IMR-90 (cell line): ENCODE measurements around the gene ARMH1. TPM values are rescaled to one million over a fixed set of nuclear protein-coding genes. Genes with fewer than 3 reads are reported as not detected.

Experiments
- ATAC-seq: fragments of 200-7000 bp; cut with Tn5 transposase; 2 replicates; pipeline ENCODE4 v1.9.1; 2020; ENCODE audit warnings: low read depth, mild to moderate bottlenecking, moderate library complexity
- BruUV-seq: library from RNA; stranded (reverse); fragments of 400-500 nt; replicated peaks from 2 replicates; lab custom pipeline; 2021; lab: Mats Ljungman, UMichigan
- CTCF ChIA-PET: fragments of 300-600 bp; formaldehyde crosslinking; extraction: SDS; loops from one replicate; lab custom pipeline; 2021; ENCODE audit warnings: antibody characterized with exemption; lab: Yijun Ruan, JAX
- POLR2A ChIA-PET: fragments of 300-600 bp; sonication (Branson Sonifier 250); formaldehyde crosslinking; loops from one replicate; lab custom pipeline; 2022; ENCODE audit warnings: antibody characterized with exemption; ENCODE audit not compliant: unreplicated experiment; lab: Charles Lee
- DNase-seq: peaks from one replicate; pipeline ENCODE4 v3.0.0; 2013
- H2AFZ ChIP-seq: replicated peaks from 2 replicates; pipeline ENCODE3; 2013; ENCODE audit warnings: low read length, mild to moderate bottlenecking; ENCODE audit not compliant: poor library complexity
- H2AK5ac ChIP-seq: 2 replicates; pipeline ENCODE4 v1.6.1; 2013; ENCODE audit warnings: low read depth, low read length, inconsistent platforms
- H2AK9ac ChIP-seq: replicated peaks from 2 replicates; pipeline ENCODE3; 2013; ENCODE audit warnings: mild to moderate bottlenecking, low read depth, low read length, moderate library complexity; ENCODE audit not compliant: poor library complexity
- H2BK120ac ChIP-seq: 2 replicates; pipeline ENCODE4 v1.6.1; 2013; ENCODE audit warnings: low read depth, low read length, inconsistent platforms
- H2BK15ac ChIP-seq: 3 replicates; pipeline ENCODE4 v1.6.1; 2013; ENCODE audit warnings: low read depth, low read length, inconsistent platforms
- H2BK20ac ChIP-seq: 2 replicates; pipeline ENCODE4 v1.6.1; 2013; ENCODE audit warnings: low read depth, mild to moderate bottlenecking, inconsistent platforms, low read length, moderate library complexity
- H2BK5ac ChIP-seq: 2 replicates; pipeline ENCODE4 v1.6.1; 2013; ENCODE audit warnings: mild to moderate bottlenecking, low read depth, low read length, inconsistent platforms; ENCODE audit not compliant: poor library complexity, severe bottlenecking
- H3K14ac ChIP-seq: replicated peaks from 2 replicates; pipeline ENCODE4 v1.6.1; 2013; ENCODE audit warnings: low read depth, low read length, inconsistent platforms
- H3K18ac ChIP-seq: 2 replicates; pipeline ENCODE4 v1.6.1; 2013; ENCODE audit warnings: low read depth, low read length, control low read depth
- H3K23ac ChIP-seq: 2 replicates; pipeline ENCODE4 v1.6.1; 2013; ENCODE audit warnings: low read depth, low read length, inconsistent platforms
- H3K27ac ChIP-seq: 2 replicates; pipeline ENCODE4 v1.5.1; 2013; ENCODE audit warnings: mild to moderate bottlenecking, control low read depth, low read length; ENCODE audit not compliant: insufficient read depth
- H3K27me3 ChIP-seq: 2 replicates; pipeline ENCODE4 v1.6.1; 2013; ENCODE audit warnings: low read length; ENCODE audit not compliant: control insufficient read depth, insufficient read depth
- H3K36me3 ChIP-seq: 2 replicates; pipeline ENCODE4 v1.6.1; 2013; ENCODE audit warnings: low read length, mixed read lengths; ENCODE audit not compliant: control insufficient read depth, insufficient read depth
- H3K4ac ChIP-seq: 2 replicates; pipeline ENCODE4 v1.6.1; 2013; ENCODE audit warnings: low read depth, low read length, inconsistent platforms
- H3K4me1 ChIP-seq: 2 replicates; pipeline ENCODE4 v1.6.1; 2013; ENCODE audit warnings: low read length, mixed read lengths; ENCODE audit not compliant: control insufficient read depth, insufficient read depth
- H3K4me2 ChIP-seq: 2 replicates; pipeline ENCODE4 v1.6.1; 2013; ENCODE audit warnings: low read depth, mild to moderate bottlenecking, control low read depth, low read length, moderate library complexity
- H3K4me3 ChIP-seq: 2 replicates; pipeline ENCODE4 v1.5.1; 2013; ENCODE audit warnings: low read depth, mild to moderate bottlenecking, control low read depth, low read length, moderate library complexity; ENCODE audit not compliant: insufficient read depth
- H3K56ac ChIP-seq: 2 replicates; pipeline ENCODE4 v1.6.1; 2013; ENCODE audit warnings: low read length, inconsistent platforms; ENCODE audit not compliant: insufficient read depth; ENCODE audit errors: extremely low read depth
- H3K79me1 ChIP-seq, 2 experiments: 2 replicates each; pipeline ENCODE4 v1.6.1; 2013; ENCODE audit warnings: low read length in 2 of 2, inconsistent platforms in 1 of 2, low read depth in 1 of 2
- H3K9ac ChIP-seq: 2 replicates; pipeline ENCODE4 v1.6.1; 2013; ENCODE audit warnings: low read depth, low read length, control low read depth
- H3K9me1 ChIP-seq: 2 replicates; pipeline ENCODE4 v1.6.1; 2013; ENCODE audit warnings: low read length, inconsistent platforms; ENCODE audit not compliant: insufficient read depth
- H3K9me3 ChIP-seq: 2 replicates; pipeline ENCODE4 v1.6.1; 2013; ENCODE audit warnings: low read length; ENCODE audit not compliant: control insufficient read depth, insufficient read depth
- H4K20me1 ChIP-seq: 2 replicates; pipeline ENCODE4 v1.6.1; 2013; ENCODE audit warnings: low read length, inconsistent platforms; ENCODE audit not compliant: insufficient read depth
- H4K5ac ChIP-seq: 2 replicates; pipeline ENCODE4 v1.6.1; 2013; ENCODE audit warnings: mild to moderate bottlenecking, low read depth, low read length, control low read depth
- H4K8ac ChIP-seq, 2 experiments: 2 replicates each; pipeline ENCODE4 v1.6.1; 2013; ENCODE audit warnings: low read depth in 2 of 2, low read length in 2 of 2, control low read depth in 1 of 2, inconsistent platforms in 1 of 2
- H4K91ac ChIP-seq: 2 replicates; pipeline ENCODE4 v1.6.1; 2013; ENCODE audit warnings: low read depth, low read length, inconsistent platforms; ENCODE audit not compliant: insufficient read depth
- BHLHE40 ChIP-seq: fragments of 150-350 bp; IDR thresholded peaks from 2 replicates; pipeline ENCODE4 v1.6.1; 2016; ENCODE audit warnings: mild to moderate bottlenecking, low read depth, low read length
- CHD1 ChIP-seq: IDR thresholded peaks from 2 replicates; pipeline ENCODE4 v1.6.1; 2012; ENCODE audit warnings: low read depth, low read length, improper control_type of control experiment
- FOS ChIP-seq: fragments of 150-350 bp; IDR thresholded peaks from 2 replicates; pipeline ENCODE4 v1.6.1; 2016; ENCODE audit warnings: low read depth, low read length
- MAFK ChIP-seq: IDR thresholded peaks from 2 replicates; pipeline ENCODE4 v1.6.1; 2012; ENCODE audit warnings: low read depth, low read length, improper control_type of control experiment
- MAZ ChIP-seq: IDR thresholded peaks from 2 replicates; pipeline ENCODE4 v1.6.1; 2012; ENCODE audit warnings: low read depth, mild to moderate bottlenecking, low read length, improper control_type of control experiment, moderate library complexity, borderline replicate concordance
- MXI1 ChIP-seq: IDR thresholded peaks from 2 replicates; pipeline ENCODE4 v1.6.1; 2012; ENCODE audit warnings: low read depth, mild to moderate bottlenecking, low read length, moderate library complexity, borderline replicate concordance
- NFE2L2 ChIP-seq: fragments of 150-350 bp; IDR thresholded peaks from 2 replicates; pipeline ENCODE4 v1.6.1; 2016; ENCODE audit warnings: low read depth, mild to moderate bottlenecking, low read length
- POLR2A ChIP-seq: IDR thresholded peaks from 2 replicates; pipeline ENCODE4 v1.6.1; 2012; ENCODE audit warnings: mild to moderate bottlenecking, low read depth, low read length
- RAD21 ChIP-seq: IDR thresholded peaks from 2 replicates; pipeline ENCODE4 v1.6.1; 2012; ENCODE audit warnings: low read length, improper control_type of control experiment
- RCOR1 ChIP-seq: IDR thresholded peaks from 2 replicates; pipeline ENCODE4 v1.6.1; 2012; ENCODE audit warnings: mild to moderate bottlenecking, low read length, improper control_type of control experiment; ENCODE audit not compliant: insufficient replicate concordance
- WGBS, 2 experiments: methylation state at CpG; one replicate each; pipeline versions ENCODE4 v1.1.5 to v1.1.7; 2013; ENCODE audit warnings: missing lambda C conversion rate in 2 of 2; ENCODE audit not compliant: insufficient read length in 1 of 2; ENCODE audit errors: extremely low coverage in 2 of 2; 5-methylcytosine and 5-hydroxymethylcytosine counted together
- dilution Hi-C: fragments of 300-500 bp; cut with HindIII; formaldehyde crosslinking; loops from one replicate; pipeline ENCODE4 v1.14.3; 2018; ENCODE audit warnings: low sequenced_read_pairs; ENCODE audit not compliant: unreplicated experiment
- in situ Hi-C: fragments of 300-500 bp; cut with MboI; formaldehyde crosslinking; loops from 3 replicates; pipeline ENCODE4 v1.14.3; 2019; ENCODE audit warnings: low sequenced_read_pairs, inconsistent platforms, mixed read lengths
- intact Hi-C: fragments of 100-400 bp; cut with micrococcal nuclease; formaldehyde crosslinking; loops from 2 replicates; pipeline ENCODE4 v1.10.0; 2022
- polyA plus RNA-seq, 3 experiments: library from polyadenylated mRNA; depleted of rRNA; stranded (reverse); fragments of >200 nt; gene quantifications; 2 replicates each; pipeline ENCODE4 v1.2.3, GENCODE V29; 2012; ENCODE audit warnings: low replicate concordance in 1 of 3
- total RNA-seq: library from RNA; depleted of rRNA; stranded (reverse); fragments of >200 nt; gene quantifications from 2 replicates; pipeline ENCODE4 v1.2.3, GENCODE V29; 2012
- TF ChIP-seq, protein P1 (sequence below): conservative IDR thresholded peaks from 2 replicates; pipeline ENCODE4 v1.5.1; 2012; ENCODE audit warnings: mild to moderate bottlenecking, low read depth, low read length, improper control_type of control experiment
- TF ChIP-seq, protein P2 (sequence below): fragments of 150-350 bp; IDR thresholded peaks from 2 replicates; pipeline ENCODE4 v1.6.1; 2016; ENCODE audit warnings: low read depth, mild to moderate bottlenecking, low read length, moderate library complexity, borderline replicate concordance
- TF ChIP-seq, protein P3 (sequence below): fragments of 150-350 bp; IDR thresholded peaks from 2 replicates; pipeline ENCODE4 v1.6.1; 2017; ENCODE audit warnings: mild to moderate bottlenecking, antibody characterized with exemption, low read length, low read depth

The ARMH1 gene
- total and polyA plus RNA-seq, 2 of the 4 experiments (the other 2 are of a cell fraction), result 0.36 to 0.72 TPM

DNA sequence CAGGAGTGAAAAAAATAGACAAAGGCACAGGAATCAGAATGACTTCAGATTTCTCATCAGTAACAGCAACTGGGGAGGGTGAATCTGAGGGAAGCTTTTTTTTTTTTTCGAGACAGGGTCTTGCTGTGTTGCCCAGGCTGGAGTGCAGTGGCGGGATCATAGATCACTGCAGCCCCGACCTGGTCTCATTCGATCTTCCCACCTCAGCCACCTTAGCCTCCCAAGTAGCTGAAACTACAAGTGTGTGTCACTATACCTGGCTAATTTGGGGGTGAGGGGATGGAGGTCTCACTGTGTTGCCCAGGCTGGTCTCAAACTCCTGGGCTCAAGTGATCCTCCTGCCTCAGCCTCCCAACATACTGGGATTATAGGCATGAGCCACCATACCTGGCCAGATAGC lies 10.7 kb downstream of the ARMH1 start:
- DNase-seq, result no peak
- ChIA-PET POLR2A (interaction anchor here (0.6 kb wide), 1 partner anchor 45 kb away, joined by 4 read pairs; no protein-coding TSS in a partner anchor), CTCF (interaction anchor here (0.7 kb wide), 1 partner anchor 304 kb away, joined by 3 read pairs; no protein-coding TSS in a partner anchor)
- Histone ChIP-seq H2BK120ac (no peak overlapping the region), H2AFZ (no peak overlapping the region), H2BK15ac (no peak overlapping the region), H3K9ac (no peak overlapping the region), H4K20me1 (no peaks in the 10 kb centered on the region), H3K14ac (no peak overlapping the region), H3K18ac (no peak overlapping the region), H4K5ac (no peak overlapping the region), H3K4me2 (no peak overlapping the region), H3K27me3 (peaks cover 12% of the 10 kb centered on the region), H4K91ac (no peak overlapping the region), H4K8ac (no peak overlapping the region), H3K79me1 (no peaks in the 10 kb centered on the region), H3K56ac (no peak overlapping the region), H3K4me3 (no peak overlapping the region), H2BK20ac (no peak overlapping the region), H2AK9ac (no peak overlapping the region), H3K4ac (no peak overlapping the region), H3K36me3 (no peaks in the 10 kb centered on the region), H3K27ac (no peak overlapping the region), H3K9me3 (no peaks in the 10 kb centered on the region), H3K9me1 (no peaks in the 10 kb centered on the region), H3K23ac (no peak overlapping the region), H2BK5ac (no peak overlapping the region), H3K4me1 (no peaks in the 10 kb centered on the region), H2AK5ac (no peak overlapping the region)
- TF ChIP-seq RCOR1 (no peak), BHLHE40 (no peak), POLR2A (no peak), NFE2L2 (no peak), FOS (no peak), RAD21 (no peak), CHD1 (no peak), MXI1 (no peak), MAFK (no peak), MAZ (no peak)
- TF ChIP-seq, protein P1, sequence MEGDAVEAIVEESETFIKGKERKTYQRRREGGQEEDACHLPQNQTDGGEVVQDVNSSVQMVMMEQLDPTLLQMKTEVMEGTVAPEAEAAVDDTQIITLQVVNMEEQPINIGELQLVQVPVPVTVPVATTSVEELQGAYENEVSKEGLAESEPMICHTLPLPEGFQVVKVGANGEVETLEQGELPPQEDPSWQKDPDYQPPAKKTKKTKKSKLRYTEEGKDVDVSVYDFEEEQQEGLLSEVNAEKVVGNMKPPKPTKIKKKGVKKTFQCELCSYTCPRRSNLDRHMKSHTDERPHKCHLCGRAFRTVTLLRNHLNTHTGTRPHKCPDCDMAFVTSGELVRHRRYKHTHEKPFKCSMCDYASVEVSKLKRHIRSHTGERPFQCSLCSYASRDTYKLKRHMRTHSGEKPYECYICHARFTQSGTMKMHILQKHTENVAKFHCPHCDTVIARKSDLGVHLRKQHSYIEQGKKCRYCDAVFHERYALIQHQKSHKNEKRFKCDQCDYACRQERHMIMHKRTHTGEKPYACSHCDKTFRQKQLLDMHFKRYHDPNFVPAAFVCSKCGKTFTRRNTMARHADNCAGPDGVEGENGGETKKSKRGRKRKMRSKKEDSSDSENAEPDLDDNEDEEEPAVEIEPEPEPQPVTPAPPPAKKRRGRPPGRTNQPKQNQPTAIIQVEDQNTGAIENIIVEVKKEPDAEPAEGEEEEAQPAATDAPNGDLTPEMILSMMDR, result no peak
- TF ChIP-seq, protein P2, sequence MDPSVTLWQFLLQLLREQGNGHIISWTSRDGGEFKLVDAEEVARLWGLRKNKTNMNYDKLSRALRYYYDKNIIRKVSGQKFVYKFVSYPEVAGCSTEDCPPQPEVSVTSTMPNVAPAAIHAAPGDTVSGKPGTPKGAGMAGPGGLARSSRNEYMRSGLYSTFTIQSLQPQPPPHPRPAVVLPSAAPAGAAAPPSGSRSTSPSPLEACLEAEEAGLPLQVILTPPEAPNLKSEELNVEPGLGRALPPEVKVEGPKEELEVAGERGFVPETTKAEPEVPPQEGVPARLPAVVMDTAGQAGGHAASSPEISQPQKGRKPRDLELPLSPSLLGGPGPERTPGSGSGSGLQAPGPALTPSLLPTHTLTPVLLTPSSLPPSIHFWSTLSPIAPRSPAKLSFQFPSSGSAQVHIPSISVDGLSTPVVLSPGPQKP, result no peak
- TF ChIP-seq, protein P3, sequence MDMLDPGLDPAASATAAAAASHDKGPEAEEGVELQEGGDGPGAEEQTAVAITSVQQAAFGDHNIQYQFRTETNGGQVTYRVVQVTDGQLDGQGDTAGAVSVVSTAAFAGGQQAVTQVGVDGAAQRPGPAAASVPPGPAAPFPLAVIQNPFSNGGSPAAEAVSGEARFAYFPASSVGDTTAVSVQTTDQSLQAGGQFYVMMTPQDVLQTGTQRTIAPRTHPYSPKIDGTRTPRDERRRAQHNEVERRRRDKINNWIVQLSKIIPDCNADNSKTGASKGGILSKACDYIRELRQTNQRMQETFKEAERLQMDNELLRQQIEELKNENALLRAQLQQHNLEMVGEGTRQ, result no peak
- in situ Hi-C loops (no loop called here), dilution Hi-C loops (no loop called here), intact Hi-C loops (no loop called here)
- ATAC-seq, result no peak
- no TSS peak for BruUV-seq
- WGBS, 2 experiments, result no CpG with 5 or more reads among the region's 4 CpGs
